ENCODE results near the gene ADAMTS17.

The ADAMTS17 gene

GRCh38 chr15:100029868-100030479 is 311.8 kb downstream of the ADAMTS17 start:
- no peak overlapping the region for H3K4me3 ChIP-seq
- TF ChIP-seq CTCF (IDR thresholded peaks at IDR 0.05), result no peak
- peak overlapping the region; percentile 65 to 77 for H3K27ac ChIP-seq
- DNase-seq (ENCODE audit: low spot score), result no peak

- Histone ChIP-seq H3K4me3 (no peak overlapping the region), H3K27ac (peak overlapping the region; percentile 65 to 77)
- DNase-seq (ENCODE audit: low spot score), result no peak
Observed at GRCh38 chr15:100029045-100029444, 312.7 kb downstream of the ADAMTS17 start.

GRCh38 chr15:100026041-100026440 is 315.7 kb downstream of the ADAMTS17 start:
- DNase-seq (ENCODE audit: low spot score), result no peak
- no peak for TF ChIP-seq CTCF (IDR thresholded peaks at IDR 0.05)

More at GRCh38 chr15:100029045-100029444, 312.7 kb downstream of the ADAMTS17 start:
- no peak for TF ChIP-seq CTCF (IDR thresholded peaks at IDR 0.05)

GRCh38 chr15:100022806-100023205 is 319.0 kb downstream of the ADAMTS17 start:
- Histone ChIP-seq H3K27ac (no peak overlapping the region), H3K4me3 (no peak overlapping the region)
- no peak for DNase-seq (ENCODE audit: low spot score)
- TF ChIP-seq CTCF (IDR thresholded peaks at IDR 0.05), result no peak

More at GRCh38 chr15:100026041-100026440, 315.7 kb downstream of the ADAMTS17 start:
- Histone ChIP-seq H3K4me3 (no peak overlapping the region), H3K27ac (no peak overlapping the region)

- Histone ChIP-seq H3K27ac (no peak overlapping the region), H3K4me3 (no peak overlapping the region)
- no peak for DNase-seq (ENCODE audit: low spot score)
- TF ChIP-seq CTCF (IDR thresholded peaks at IDR 0.05), result no peak
Observed at GRCh38 chr15:100022391-100022790, 319.4 kb downstream of the ADAMTS17 start.

- no peak for TF ChIP-seq CTCF (IDR thresholded peaks at IDR 0.05)
- H3K27ac ChIP-seq, result no peak overlapping the region
- peak; percentile 68 for DNase-seq (ENCODE audit: low spot score)
- H3K4me3 ChIP-seq, result no peak overlapping the region
Observed at GRCh38 chr15:100021653-100022052, 320.1 kb downstream of the ADAMTS17 start.

GRCh38 chr15:100020614-100021013 is 321.2 kb downstream of the ADAMTS17 start:
- Histone ChIP-seq H3K4me3 (no peak overlapping the region), H3K27ac (peak overlapping the region in 1 of 2 donors; percentile 53)
- TF ChIP-seq CTCF (IDR thresholded peaks at IDR 0.05), result no peak
- peak; percentile 45 for DNase-seq (ENCODE audit: low spot score)
